ENCODE data around the gene PLN.

PLN gene

DNA sequence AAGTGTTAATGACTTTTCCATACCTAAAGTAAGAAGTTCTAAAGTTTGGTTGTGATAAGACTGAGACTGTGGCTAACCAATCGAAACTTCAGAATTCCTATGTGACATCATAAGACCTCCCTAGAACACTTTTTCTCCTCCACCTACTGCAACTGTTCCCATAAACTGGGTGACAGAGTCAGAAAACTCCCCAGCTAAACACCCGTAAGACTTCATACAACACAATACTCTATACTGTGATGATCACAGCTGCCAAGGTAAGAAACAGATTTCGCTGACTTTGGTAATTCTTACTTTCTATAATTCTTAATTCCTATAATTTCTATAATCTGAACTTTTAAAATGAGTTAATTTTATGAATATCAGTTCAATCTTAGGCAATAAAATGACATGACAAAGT is at the start of gene PLN:
TSS of gene PLN (plus strand) at position 161 of the 400 bp plus-strand sequence. CDS start 10,626 bp downstream, outside the sequence.
- H3K27ac Mint-ChIP-seq, result no peak within 1 kb of the TSS
- H3K36me3 Mint-ChIP-seq (ENCODE audit: low read depth), result no peaks in the 10 kb centered on the region
- intact Hi-C loops (cut with micrococcal nuclease), result no loop called here
- no peak within 1 kb of the TSS for H3K4me3 Mint-ChIP-seq
- H3K27me3 Mint-ChIP-seq, result no peaks in the 10 kb centered on the region
- no peaks in the 10 kb centered on the region for H3K4me1 Mint-ChIP-seq (ENCODE audit: low read depth)
- no peaks in the 10 kb centered on the region for H3K9me3 Mint-ChIP-seq

DNA sequence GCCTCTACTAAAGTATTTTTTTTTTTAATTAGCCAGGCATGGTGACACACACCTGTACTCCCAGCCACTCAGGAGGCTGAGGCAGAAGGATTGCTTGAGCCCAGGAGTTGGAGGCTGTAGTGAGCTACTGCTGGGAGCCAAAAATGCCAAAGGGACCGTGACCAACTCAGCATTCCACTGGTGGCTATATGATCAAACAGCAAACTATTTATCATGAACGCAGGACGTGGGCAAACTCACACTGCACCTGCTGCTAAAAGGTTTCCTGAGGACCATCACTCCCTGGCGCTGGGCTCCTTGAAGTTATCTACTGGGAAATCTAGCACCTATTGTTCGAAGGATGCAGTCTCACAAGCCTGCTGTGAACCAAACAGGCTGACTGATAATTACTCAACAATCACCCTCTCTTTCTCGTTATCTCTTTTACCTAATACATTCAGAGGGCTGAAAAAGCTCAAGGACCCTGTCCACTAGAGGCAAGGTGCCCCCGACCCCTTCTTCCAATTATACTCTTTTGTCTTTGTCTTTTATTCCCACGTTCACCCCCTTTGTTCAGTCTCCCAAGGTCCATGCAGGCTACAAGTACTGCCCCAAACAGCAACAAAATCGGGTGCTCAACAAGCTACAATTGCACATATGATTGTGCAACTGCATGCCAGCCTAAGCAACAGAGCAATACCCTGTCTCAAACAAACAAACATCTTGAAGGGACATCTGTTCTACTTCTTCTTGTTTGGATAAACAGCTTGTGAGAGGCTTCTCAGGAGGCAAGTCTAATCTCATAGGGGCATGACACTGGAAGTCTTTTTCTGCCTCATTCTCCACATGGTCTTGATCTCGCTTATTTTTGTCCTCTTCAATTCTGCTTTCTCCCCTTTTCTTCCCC is 47.7 kb upstream of the PLN start:
- Mint-ChIP-seq H3K4me1 (ENCODE audit: low read depth) (no peaks in the 10 kb centered on the region), H3K27me3 (no peaks in the 10 kb centered on the region), H3K9me3 (peaks cover 9% of the 10 kb centered on the region), H3K27ac (no peak overlapping the region), H3K4me3 (no peak overlapping the region), H3K36me3 (ENCODE audit: low read depth) (peaks cover 61% of the 10 kb centered on the region)
- intact Hi-C loops (cut with micrococcal nuclease), result no loop called here

- Mint-ChIP-seq H3K36me3 (ENCODE audit: low read depth) (peaks cover 54% of the 10 kb centered on the region), H3K27me3 (no peaks in the 10 kb centered on the region), H3K27ac (no peak overlapping the region), H3K4me3 (no peak overlapping the region), H3K4me1 (ENCODE audit: low read depth) (no peaks in the 10 kb centered on the region), H3K9me3 (peaks cover 9% of the 10 kb centered on the region)
- intact Hi-C loops (cut with micrococcal nuclease), result no loop called here
These were observed 47.0 kb upstream of the PLN start for GRCh38 chr6:118501099-118501498.

DNA sequence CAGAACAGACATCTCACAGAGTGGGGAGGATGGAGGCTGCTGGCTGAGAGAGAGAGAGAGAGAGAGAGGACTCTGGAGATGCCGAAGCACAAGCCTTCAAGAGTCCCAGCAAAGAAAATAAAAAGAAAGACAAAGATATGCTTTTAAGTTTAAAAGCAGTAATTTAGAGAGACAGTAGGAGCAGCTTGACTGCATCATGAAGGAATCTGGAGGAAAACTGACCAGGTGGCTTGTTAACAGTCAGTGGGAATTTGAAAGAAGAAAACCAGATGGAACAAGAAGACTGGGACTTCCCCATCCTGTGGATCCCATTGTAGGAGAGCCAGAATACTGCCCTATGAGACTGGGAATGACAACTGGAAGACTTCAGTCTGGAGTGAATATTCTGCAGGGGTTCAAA is 46.3 kb upstream of the PLN start:
- Mint-ChIP-seq H3K36me3 (ENCODE audit: low read depth) (peaks cover 54% of the 10 kb centered on the region), H3K4me3 (no peak overlapping the region), H3K27me3 (no peaks in the 10 kb centered on the region), H3K27ac (no peak overlapping the region), H3K9me3 (peaks cover 9% of the 10 kb centered on the region), H3K4me1 (ENCODE audit: low read depth) (no peaks in the 10 kb centered on the region)
- intact Hi-C loops (cut with micrococcal nuclease), result no loop called here

DNA sequence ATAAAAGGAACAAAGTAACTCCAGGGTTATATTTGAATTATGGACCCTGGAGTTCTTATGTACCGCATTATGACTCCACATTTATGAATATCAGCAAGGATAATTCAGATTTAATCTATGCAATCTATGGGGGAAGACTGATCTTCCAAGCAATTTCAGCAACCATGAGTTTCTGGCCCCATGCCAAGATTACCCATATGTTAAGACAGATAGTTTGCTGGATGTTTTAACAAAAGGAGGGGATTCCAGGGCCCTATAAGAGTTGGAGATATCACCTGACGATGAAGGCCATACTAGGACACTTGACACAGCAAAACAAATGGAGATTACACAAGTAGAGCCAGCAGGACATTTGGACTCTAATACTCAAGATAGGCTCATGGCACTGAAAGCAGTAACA is 45.9 kb upstream of the PLN start:
- H3K27me3 Mint-ChIP-seq, result no peaks in the 10 kb centered on the region
- intact Hi-C loops (cut with micrococcal nuclease), result no loop called here
- H3K27ac Mint-ChIP-seq, result no peak overlapping the region
- H3K9me3 Mint-ChIP-seq, result peaks cover 9% of the 10 kb centered on the region
- peaks cover 54% of the 10 kb centered on the region for H3K36me3 Mint-ChIP-seq (ENCODE audit: low read depth)
- no peak overlapping the region for H3K4me3 Mint-ChIP-seq
- H3K4me1 Mint-ChIP-seq (ENCODE audit: low read depth), result no peaks in the 10 kb centered on the region

GRCh38 chr6:118504611-118505010 is 43.5 kb upstream of the PLN start:
- Mint-ChIP-seq H3K27me3 (no peaks in the 10 kb centered on the region), H3K9me3 (peaks cover 9% of the 10 kb centered on the region), H3K27ac (no peak overlapping the region), H3K4me1 (ENCODE audit: low read depth) (no peaks in the 10 kb centered on the region), H3K36me3 (ENCODE audit: low read depth) (peaks cover 39% of the 10 kb centered on the region), H3K4me3 (no peak overlapping the region)
- intact Hi-C loops (cut with micrococcal nuclease), result no loop called here

GRCh38 chr6:118505656-118506055 is 42.4 kb upstream of the PLN start:
- intact Hi-C loops (cut with micrococcal nuclease), result no loop called here
- Mint-ChIP-seq H3K36me3 (ENCODE audit: low read depth) (peaks cover 35% of the 10 kb centered on the region), H3K4me1 (ENCODE audit: low read depth) (no peaks in the 10 kb centered on the region), H3K27me3 (no peaks in the 10 kb centered on the region), H3K9me3 (peaks cover 7% of the 10 kb centered on the region), H3K27ac (no peak overlapping the region), H3K4me3 (no peak overlapping the region)

GRCh38 chr6:118506071-118506638 is 41.9 kb upstream of the PLN start:
- Mint-ChIP-seq H3K4me3 (no peak overlapping the region), H3K27ac (no peak overlapping the region), H3K36me3 (ENCODE audit: low read depth) (peaks cover 30% of the 10 kb centered on the region), H3K27me3 (no peaks in the 10 kb centered on the region), H3K9me3 (peaks cover 2% of the 10 kb centered on the region), H3K4me1 (ENCODE audit: low read depth) (no peaks in the 10 kb centered on the region)
- intact Hi-C loops (cut with micrococcal nuclease), result no loop called here

DNA sequence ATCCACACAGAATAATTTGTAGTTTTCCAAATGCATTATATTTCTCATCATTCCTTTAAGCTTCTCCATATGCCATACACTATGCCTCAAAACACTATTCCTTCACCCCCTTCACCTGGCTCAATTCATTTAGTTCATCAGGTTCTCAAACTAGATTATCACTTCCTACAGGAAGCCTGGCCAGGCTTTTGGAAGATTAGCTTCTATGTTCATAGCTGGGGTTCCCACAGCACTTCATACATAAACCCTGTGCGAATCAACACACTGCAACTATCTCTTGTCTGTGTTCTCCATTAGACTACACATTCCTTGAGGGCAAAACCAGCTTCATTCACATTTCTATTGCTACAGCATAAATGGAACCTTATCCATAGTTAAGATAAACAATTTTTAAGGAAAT is 40.5 kb upstream of the PLN start:
- Mint-ChIP-seq H3K36me3 (ENCODE audit: low read depth) (peaks cover 15% of the 10 kb centered on the region), H3K4me1 (ENCODE audit: low read depth) (no peaks in the 10 kb centered on the region), H3K27ac (no peak overlapping the region), H3K27me3 (no peaks in the 10 kb centered on the region), H3K9me3 (no peaks in the 10 kb centered on the region), H3K4me3 (no peak overlapping the region)
- intact Hi-C loops (cut with micrococcal nuclease), result no loop called here

DNA sequence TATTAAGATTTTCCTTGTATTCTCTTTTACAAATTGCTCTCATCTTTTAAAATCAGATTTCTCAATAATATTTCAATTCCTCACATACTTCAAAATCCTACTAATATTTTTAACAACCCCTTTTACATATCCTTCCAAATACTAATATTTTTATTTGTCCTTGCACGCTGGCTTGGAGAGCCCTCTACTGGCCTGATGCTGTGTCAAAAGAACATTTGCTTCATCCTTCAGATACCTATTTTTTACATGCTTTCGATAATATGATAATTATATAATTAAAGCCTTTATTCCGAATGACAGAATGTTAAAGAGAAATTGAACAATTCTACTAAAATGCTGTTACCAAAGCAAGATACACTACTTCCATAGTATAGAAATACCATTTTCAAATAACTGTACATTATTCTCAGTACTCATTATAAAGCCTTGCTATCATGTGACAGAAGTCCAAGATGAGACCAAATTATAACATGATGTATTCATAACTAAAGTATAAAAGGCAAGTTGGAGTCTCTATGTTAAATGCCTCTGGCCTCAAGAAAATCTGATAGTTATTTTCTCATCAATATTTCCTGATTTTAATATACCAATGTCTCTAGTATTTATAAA is 39.0 kb upstream of the PLN start:
- H3K4me1 Mint-ChIP-seq (ENCODE audit: low read depth), result no peaks in the 10 kb centered on the region
- H3K27me3 Mint-ChIP-seq, result no peaks in the 10 kb centered on the region
- H3K4me3 Mint-ChIP-seq, result no peak overlapping the region
- H3K9me3 Mint-ChIP-seq, result no peaks in the 10 kb centered on the region
- intact Hi-C loops (cut with micrococcal nuclease), result no loop called here
- H3K27ac Mint-ChIP-seq, result no peak overlapping the region
- H3K36me3 Mint-ChIP-seq (ENCODE audit: low read depth), result peaks cover 9% of the 10 kb centered on the region

- peaks cover 9% of the 10 kb centered on the region for H3K36me3 Mint-ChIP-seq (ENCODE audit: low read depth)
- intact Hi-C loops (cut with micrococcal nuclease), result no loop called here
- H3K4me1 Mint-ChIP-seq (ENCODE audit: low read depth), result no peaks in the 10 kb centered on the region
- no peaks in the 10 kb centered on the region for H3K27me3 Mint-ChIP-seq
- no peak overlapping the region for H3K27ac Mint-ChIP-seq
- H3K4me3 Mint-ChIP-seq, result no peak overlapping the region
- H3K9me3 Mint-ChIP-seq, result no peaks in the 10 kb centered on the region
These were observed 36.0 kb upstream of the PLN start for GRCh38 chr6:118511930-118512715.

DNA sequence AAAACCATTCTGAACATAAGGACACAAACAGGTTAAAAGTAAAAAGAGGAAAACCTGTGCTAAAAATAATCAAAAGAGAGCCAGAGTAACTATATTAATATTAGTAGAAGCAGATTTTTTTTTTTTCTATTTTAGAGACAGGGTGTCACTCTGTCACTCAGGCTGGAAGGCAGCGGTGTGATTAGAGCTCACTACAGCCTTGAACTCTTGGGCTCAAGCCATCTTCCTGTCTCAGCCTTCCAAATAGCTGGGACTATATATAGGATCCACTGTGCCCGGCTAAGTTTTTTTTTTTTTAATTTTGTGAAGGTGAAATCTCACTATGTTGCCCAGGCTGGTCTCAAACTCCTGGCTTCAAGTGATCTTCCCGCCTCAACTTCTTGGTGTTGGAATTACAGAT is 33.4 kb upstream of the PLN start:
- H3K36me3 Mint-ChIP-seq (ENCODE audit: low read depth), result peaks cover 32% of the 10 kb centered on the region
- no peaks in the 10 kb centered on the region for H3K9me3 Mint-ChIP-seq
- H3K4me3 Mint-ChIP-seq, result no peak overlapping the region
- intact Hi-C loops (cut with micrococcal nuclease), result no loop called here
- H3K27ac Mint-ChIP-seq, result no peak overlapping the region
- no peaks in the 10 kb centered on the region for H3K27me3 Mint-ChIP-seq
- H3K4me1 Mint-ChIP-seq (ENCODE audit: low read depth), result no peaks in the 10 kb centered on the region

DNA sequence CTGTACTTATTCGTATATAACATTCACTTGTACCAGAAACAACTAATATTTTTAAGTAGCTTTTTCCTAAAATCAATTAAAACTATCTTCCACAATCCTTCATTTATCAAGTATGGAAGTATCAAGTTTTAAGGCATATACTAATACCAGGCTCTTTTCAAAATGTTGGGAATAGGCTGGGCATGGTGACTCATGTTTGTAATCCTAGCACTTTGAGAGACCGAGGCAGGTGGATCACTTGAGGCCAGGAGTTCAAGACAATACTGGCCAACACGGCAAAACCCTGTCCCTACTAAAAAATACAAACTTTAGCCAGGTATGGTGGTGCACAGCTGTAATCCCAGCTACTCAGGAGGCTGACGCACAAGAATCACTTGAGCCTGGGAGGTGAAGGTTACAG is 25.7 kb upstream of the PLN start:
- Mint-ChIP-seq H3K27me3 (no peaks in the 10 kb centered on the region), H3K4me3 (no peak overlapping the region), H3K27ac (no peak overlapping the region), H3K9me3 (no peaks in the 10 kb centered on the region), H3K4me1 (ENCODE audit: low read depth) (no peaks in the 10 kb centered on the region), H3K36me3 (ENCODE audit: low read depth) (peaks cover 72% of the 10 kb centered on the region)
- intact Hi-C loops (cut with micrococcal nuclease), result no loop called here

- Mint-ChIP-seq H3K36me3 (ENCODE audit: low read depth) (peaks cover 64% of the 10 kb centered on the region), H3K4me3 (no peak overlapping the region)
- intact Hi-C loops (cut with micrococcal nuclease), result no loop called here
These were observed 24.9 kb upstream of the PLN start for GRCh38 chr6:118523216-118523615.

More at GRCh38 chr6:118523216-118523615, 24.9 kb upstream of the PLN start:
- H3K27ac Mint-ChIP-seq, result no peak overlapping the region
- H3K9me3 Mint-ChIP-seq, result no peaks in the 10 kb centered on the region
- no peaks in the 10 kb centered on the region for H3K4me1 Mint-ChIP-seq (ENCODE audit: low read depth)
- no peaks in the 10 kb centered on the region for H3K27me3 Mint-ChIP-seq
